HG02973 (cell line): ENCODE measurements around the gene ALDH18A1.
"Not testable (repeated sequence)": the region's sequence is repeated elsewhere in the genome, so short reads cannot be mapped to it uniquely, and the experiment has no call there.

Experiments used
- ATAC-seq: cut with Tn5 transposase; IDR thresholded peaks from one replicate; pipeline ENCODE4 v1.9.1; 2021; ENCODE audit warnings: moderate library complexity; ENCODE audit not compliant: unreplicated experiment

ALDH18A1 gene

DNA sequence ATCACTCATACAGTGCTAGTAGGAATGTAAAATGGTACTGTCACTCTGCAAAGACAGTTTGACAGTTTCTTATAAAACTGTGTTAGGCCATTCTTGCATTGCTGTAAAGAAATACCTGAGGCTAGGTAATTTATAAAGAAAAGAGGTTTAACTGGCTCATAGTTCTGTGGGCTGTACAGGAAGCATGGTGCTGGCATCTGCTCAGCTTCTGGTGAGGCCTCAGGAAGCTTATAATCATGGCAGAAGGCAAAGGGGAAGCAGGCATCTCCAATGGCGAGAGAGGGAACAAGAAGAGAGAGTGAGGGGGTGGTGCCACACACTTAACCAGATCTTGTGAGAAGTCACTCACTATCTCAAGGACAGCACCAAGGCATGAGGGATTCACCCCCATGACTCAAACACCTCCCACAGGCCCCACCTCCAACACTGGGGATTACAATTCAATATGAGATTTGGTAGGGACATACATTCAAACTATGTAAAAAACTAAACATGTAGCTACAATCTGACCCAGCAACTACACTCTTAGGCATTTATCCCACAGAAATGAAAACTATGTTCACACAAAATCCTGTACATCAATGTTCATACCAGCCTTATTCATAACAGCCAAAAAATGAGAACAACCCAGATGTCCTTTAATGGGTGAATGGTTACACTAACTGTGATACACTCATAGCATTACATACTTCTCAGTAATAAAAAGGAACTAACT is 5.0 kb downstream of the ALDH18A1 start:
- no peak for ATAC-seq

DNA sequence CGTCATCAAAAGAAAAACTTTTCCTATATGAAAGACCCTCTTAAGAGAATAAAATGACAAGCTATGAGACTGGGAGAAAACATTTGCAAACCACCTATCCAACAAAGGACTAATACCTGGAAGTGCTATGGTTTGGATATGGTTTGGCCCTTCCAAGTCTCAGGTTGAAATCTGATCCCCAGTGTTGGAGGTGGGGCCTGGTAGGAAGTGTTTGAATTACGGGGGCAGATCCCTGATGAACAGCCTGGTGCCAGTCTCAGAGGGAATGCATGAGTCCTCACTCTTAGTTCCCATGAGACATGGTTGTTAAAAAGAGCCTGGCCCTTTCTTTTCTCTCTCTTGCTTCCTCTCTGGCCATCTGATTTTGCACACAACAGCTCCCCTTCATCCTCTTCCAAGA is 6.3 kb downstream of the ALDH18A1 start:
- no peak for ATAC-seq

DNA sequence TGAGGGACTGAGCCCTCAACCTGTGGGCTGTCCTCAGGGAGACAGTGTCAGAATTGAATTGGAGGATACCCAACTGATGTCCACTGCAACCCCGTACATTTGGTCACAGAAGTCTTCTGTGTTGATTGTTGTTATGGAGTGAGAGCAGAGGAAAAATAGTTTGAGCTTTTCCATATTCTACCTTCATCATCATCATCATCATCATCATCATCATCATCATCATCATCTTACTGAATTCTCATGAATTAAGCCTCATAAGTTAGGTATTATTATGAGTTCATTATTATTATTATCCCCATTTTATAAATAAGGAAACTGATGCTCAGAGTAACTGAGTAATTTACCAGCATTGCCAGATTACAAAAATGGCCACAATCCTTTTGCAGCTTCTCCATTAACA is 8.4 kb downstream of the ALDH18A1 start:
- no peak for ATAC-seq

DNA sequence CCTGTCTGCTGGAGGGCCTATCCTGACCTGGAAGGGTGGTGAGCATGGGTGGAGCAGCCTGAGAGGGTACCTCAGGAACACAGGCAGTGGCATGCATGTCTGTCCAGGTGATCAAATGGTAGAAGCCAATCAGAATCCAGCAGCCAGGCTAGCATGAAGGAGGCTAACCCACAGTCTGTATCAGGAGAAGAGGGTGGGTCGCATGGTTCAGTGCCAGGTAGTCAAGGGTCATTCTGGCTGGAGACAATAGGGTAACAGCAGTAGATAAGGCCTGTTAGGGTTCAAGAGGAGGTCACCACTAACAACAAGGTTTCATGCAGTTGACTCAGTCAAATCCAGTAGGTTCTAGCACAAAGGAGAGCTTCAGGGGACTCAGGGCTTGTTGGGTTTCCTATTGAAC is 10.4 kb downstream of the ALDH18A1 start:
- no peak for ATAC-seq

DNA sequence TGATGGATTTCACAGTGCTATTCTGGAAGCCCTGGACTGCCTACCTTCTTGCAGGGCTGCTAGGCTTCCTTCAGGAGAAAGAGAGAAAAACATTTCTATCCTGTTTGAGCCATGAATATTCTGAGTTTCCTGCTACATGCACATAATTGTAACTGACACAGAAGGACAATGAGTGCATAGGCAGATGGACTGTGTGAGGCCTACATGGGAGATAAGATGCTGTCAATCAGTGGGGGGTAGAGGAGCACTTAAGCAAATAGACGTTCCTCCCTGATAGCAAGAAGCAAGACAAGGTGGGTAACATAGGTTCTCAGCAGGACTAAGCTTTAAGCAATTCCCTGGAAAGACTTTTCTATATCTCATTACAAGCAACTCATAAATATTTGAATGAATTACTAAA is 11.6 kb downstream of the ALDH18A1 start:
- no peak for ATAC-seq

DNA sequence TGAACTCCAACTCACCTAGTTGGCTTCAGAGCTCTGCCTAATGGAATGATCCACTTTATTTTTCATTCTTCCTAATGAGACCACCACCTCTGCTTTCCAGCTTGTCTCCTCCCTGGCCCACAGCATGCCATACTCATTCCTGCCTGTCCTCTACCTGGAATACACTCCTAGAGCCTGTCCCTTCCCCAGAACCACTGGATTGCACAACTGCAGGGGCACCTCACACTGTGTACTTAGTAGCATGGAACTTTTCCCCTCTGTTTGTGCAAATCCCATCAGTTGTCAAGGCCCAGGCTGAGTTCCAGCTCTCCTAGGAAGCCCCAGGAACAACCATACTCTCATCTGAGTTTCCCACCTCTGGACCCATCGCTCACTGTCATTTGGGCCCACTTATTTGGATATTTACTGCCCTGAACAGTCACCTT is 15.6 kb downstream of the ALDH18A1 start:
- no peak for ATAC-seq

DNA sequence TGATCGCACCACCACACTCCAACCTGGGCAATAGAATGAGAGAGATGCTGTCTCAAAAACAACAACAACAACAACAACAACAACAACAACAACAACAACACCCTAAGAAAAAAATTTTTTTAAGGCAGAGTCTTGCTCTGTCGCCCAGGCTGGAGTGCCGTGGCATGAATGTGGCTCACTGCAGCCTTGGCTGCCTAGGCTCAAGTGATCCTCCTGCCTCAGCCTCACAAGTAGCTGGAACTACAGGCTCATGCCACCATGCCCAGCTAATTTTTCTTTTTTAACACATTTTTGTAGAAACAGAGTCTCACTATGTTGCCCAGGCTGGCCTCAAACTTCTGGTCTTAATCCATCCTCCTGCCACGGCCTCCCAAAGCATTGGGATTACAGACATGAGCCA is 18.6 kb downstream of the ALDH18A1 start:
- ATAC-seq = no peak

DNA sequence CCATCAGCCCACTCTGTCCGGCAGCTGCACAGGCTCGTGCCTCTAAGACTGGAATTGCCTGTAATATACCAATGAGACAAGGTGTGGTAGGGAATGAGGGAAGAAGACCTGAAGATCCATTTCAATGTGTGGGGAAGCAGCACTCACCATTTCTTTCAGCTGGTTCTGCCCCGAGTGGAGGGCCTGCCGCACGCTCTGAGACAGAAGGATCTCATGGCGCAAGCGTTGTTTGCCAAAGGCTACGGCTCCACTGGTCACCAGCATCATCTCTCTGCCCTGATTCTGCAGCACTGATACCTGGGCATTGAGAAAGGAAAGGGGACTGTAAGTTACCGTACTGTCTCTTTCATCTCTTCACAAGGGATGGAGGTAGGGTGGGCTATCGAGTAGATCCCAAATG is 19.4 kb downstream of the ALDH18A1 start:
- ATAC-seq = no peak

DNA sequence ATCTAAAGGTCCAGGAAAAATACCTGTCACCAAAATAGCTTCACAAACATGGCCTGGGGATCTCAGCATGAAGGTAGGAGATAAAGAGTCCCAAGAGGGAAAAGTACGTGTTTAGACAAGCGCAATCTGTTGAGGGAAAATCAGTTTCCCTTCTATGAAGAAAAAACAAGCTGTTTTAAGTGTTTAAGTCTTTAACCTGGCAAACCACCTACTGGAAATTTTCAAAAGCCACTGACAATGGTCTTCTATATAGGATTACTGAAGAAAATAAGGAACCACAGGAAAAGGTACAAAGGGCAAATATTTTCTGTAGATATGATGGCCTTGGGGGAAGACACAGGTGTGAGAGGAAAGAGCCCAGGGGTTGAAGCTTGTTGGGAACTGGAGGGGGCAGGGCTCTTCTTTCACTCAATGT is 21.2 kb downstream of the ALDH18A1 start:
- ATAC-seq = no peak

DNA sequence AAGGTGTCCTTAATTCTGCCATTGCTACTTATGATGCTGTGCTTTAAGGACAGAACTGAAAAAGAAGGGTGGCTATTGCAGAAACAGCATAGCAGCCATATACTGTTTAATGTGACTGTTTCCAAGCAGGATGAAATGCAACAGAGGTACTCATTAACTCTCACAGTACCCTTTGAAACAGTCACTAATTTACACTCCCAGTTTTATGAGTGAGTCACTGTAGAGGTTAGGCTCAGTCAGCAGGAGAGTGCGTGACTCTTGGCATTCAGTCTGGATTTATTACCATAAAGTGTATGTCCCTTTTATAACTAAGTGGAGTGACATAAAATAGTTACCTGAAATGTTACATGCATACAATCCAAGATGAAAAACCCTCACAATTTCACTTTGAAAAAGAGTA is 27.7 kb downstream of the ALDH18A1 start:
- ATAC-seq = no peak

DNA sequence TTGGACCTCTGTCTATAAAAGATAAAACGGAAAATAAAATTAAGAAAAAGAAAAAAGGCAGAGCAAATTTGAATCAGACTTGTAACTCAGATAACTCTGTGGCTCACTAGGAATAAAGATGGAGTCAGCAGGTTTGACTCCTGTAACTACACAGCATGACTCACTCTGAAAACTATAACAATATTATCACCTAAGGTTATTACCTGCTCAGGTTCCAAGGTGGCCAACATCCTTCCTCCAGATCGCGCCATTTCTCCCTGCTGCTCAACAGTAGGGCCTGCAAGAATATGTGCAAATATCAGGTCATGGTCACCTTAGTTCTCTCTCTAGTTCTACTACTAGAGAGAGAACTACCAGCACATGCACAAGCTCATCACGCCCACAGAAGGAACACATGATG is 30.0 kb downstream of the ALDH18A1 start:
- no peak for ATAC-seq

DNA sequence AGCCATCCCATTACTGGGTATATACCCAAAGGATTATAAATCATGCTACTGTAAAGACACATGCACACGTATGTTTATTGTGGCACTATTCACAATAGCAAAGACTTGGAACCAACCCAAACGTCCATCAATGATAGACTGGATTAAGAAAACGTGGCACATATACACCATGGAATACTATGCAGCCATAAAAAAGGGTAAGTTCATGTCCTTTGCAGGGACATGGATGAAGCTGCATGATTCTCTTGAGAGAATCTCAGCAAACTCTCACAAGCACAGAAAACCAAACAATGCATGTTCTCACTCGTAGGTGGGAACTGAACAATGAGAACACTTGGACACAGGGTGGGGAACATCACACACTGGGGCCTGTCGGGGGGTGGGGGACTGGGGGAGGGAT is 36.1 kb downstream of the ALDH18A1 start:
- ATAC-seq = not testable (repeated sequence)

DNA sequence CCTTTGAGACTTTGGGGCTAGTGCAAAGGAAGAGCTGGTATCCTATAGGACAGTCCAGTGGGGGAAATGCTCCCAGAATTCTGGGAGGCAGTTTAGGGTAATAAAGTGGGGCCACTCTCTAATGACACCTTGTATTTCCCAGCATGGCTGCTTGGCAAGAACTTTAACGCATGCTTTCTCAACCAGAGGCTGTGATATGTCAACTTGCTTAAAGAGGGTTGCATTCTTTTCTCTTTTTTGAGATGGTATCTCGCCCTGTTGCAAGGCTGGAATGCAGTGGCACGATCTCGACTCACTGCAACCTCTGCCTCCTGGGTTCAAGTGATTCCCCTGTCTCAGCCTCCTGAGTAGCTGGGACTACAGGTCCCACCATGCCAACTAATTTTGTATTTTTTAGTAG is 38.4 kb downstream of the ALDH18A1 start:
- ATAC-seq = no peak

DNA sequence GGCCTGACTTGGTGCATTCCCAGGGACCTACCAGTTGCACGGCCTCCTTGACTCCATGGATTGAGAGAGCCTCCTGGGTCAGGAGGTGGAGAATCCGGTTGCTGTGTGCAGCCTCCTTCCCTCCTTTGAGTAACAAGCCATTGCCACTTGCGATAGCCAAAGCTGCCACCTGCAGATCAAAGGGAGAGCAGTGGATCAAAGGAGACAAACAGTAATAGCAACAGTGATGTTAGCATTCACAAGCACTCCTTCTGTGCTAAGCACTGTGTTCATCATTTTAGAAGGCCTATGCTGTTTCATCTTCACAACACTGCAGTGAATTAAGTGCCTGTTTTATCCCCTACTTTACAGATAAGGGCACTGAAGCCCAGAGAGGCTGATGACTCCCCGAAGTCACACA is 40.1 kb downstream of the ALDH18A1 start:
- no peak for ATAC-seq

DNA sequence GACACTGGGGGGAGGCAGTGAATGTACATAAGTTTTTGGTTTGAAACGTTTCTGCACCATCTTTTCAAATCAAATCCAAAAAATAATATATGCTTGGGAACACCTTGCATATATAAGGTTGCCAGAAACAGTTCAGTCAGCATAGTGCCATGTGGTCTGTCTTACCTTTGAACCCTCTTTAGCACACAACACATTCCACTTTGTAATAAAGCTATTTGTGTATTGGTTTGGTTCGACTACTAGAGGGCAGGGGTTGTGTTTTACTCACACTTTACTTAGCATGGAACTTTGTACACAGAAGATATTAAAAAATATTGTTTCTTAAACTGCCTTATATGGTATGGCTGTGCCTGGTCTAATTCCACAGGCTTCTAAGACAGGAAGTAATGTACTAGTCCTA is 43.2 kb downstream of the ALDH18A1 start:
- ATAC-seq = no peak

DNA sequence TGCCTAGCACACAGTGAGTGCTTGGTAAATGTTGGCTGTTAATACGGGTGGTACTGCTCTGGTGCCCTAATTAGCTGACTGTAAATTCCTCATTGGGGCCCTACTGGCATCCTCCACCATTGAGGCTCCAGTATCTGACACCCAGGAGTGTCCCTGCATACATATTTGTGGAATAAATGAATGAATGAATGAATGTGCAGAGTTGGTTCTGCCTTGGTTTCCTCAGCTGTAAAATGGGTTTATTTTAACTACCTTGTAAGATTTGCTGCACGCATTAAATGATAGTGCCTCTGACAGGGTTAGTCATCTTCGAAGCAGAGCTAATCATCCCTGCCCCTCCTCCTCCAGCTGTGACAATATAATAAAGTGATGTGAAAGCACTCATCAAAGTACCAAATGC is 45.8 kb downstream of the ALDH18A1 start:
- no peak for ATAC-seq

DNA sequence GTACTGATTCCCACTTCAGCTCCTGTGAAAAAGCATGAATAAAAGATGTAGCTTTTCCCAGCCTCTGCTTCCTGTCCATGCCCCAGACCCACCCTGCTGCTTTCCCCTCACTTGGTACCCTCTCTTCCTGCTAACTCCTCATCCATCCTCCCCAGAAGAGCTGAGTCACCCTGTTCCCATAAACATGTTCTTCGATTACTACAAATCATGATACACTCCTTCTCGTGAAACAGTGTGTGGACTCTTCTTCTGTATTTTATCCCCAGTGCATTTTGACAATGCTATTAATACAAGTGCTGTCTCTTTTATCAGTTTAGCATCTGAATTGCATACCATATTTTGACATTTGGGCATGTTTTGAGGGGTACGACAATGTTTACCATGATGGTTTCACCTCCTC is 49.6 kb downstream of the ALDH18A1 start:
- no peak for ATAC-seq

DNA sequence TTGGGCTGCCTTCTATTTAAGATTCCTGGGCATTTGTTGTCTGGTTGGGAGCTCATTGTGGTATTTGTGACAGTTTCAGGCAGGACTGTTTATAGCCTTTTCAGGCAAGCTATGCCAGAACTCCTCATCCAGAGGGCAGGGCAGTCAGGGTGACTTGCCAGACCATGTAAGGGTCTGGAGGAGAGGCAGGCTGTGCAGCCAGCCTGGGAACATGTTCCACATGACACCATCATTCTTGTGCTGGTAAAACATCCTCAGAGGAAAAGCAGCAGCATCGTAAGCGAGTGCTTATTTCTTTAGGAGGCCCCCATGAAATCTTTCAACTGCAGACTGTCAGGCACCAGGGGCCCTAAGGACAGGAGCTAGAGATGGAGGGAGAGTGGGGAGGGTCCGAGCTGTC is 51.3 kb downstream of the ALDH18A1 start:
- no peak for ATAC-seq

DNA sequence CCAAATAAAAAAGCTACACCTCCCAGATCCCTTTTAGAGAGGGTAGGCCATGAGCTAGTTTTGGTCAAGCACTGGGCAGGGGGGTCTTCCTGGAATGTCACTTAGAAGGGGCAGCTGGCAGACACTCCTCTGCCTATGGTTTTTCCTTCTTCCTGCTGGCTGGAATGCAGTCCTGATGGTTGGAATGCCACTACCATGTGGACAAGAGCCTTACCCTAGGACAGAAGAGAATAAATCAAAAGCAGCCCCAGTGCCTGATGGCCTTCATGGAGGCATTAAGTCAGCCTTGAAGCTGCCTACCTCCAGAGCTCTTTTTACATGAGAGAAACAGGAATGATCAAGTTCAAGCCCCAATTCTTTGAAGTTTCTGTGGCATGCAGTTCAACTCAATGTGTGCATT is 51.9 kb downstream of the ALDH18A1 start:
- ATAC-seq = no peak

DNA sequence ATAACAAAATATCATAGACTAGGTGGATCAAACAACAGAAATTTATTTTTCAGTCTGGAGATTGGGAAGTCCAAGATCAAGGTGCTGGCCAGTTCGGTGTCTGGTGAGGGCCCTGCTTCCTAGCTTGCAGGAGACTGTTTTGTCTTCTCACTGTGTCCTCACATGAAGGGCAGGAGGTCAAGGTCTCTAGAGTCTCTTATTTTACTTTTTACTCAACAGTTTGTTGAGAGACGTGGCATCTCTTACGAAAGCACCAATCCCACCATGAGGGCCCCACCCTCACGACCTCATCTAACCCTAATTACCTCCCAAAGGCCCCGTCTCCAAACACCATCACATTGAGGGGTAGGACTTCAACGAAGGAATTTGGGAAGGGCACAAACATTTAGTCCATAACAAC is 54.1 kb downstream of the ALDH18A1 start:
- ATAC-seq = no peak

DNA sequence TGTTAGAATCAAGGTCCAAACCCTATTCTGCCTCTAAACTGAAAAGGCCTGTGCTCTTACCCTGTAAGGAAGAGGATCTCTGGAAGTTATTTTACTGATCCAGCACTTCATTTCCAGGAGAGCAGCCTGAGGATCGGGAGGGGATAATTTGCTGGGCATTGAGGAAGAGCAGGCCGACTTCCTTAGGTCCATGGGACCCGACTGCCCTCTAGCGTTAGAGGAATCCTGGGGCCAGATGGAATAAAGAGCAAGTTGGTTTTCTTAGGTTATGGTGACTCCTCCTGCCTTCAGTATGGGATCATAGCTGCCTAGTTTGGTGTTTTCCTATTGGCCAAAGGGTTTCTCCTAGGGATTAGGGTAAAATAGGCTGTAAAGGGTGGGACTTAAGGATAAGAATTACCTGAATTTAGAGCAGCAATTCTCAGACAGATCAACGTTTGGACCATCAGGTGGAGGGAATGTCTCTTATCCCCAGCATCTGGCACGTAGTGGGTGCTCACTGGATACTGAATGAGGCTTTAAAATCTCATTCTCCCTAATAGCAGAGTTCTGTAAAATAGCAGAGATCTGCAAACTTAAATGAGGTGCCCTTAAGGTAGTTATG is 55.3 kb downstream of the ALDH18A1 start:
- no peak for ATAC-seq

DNA sequence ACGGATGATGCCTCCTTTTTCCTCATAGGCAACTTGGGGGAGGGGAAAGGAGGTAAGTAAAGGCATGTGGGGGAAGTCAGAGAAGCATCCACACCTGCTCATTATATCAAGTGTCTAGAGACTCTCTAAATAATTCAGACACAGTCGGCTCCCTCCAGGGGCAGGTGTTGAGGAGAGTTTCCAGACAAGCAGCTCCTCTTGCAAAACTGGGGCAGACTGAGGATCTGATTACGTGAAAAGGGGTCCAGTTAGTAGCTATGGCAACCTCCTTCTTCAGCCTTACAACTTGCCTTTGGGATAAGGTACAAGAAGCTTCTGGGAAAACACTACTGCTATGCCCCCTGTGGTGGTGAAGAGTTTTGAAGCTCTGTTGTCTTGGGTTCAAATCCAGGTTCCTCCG is 56.4 kb downstream of the ALDH18A1 start:
- no peak for ATAC-seq

DNA sequence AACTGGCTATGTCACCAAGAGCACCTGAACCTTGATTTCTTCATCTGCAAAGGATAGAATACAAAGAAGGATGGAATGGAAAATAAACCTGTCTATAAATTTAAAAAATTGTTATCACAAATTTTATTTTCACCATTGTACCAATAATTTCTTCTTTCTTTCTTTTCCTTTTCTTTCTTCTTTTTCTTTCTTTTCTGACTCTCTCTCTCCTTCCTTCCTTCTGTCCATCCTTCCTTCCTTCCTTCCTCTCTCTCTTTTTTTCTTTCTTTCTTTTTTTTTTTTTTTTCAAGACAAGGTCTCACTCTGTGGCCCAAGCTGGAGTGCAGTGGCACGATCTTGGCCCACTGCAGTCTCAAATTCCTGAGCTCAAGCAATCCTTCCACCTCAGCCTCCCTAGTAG is 58.7 kb downstream of the ALDH18A1 start:
- ATAC-seq = no peak
